Fibroblast of skin of back (primary cell): ENCODE results near the gene MEP1B.

Experiments
- DNase-seq: peaks from one replicate; pipeline ENCODE4 v3.0.0-alpha.2; 2013

Gene MEP1B

DNA sequence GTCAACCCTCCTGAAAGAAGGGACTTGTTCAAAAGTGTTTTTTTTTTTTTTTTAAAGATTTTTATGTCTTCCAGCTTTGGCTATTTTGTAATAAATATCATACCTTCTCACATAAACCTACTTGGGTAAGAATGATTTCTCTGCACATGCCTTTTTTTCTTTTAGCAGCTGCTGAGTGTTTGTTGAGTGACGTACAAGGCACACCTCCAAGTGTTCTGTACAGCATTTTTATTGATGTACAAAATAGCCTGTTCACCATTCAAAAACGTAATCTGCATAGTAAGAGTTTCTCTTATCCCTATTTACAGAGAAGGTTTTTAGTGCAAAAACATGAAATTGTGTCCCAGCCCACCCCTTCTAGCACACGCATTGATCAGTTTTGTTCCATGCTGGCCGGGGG, 77.6 kb downstream of the MEP1B start:
- DNase-seq: no peak
